Peyer's patch (tissue), 4 donors: ENCODE data around the gene MTMR1.

ENCODE experiments used
- POLR2A ChIP-seq, 2 donors: fragments of 450-650 bp; IDR thresholded peaks; one replicate each; pipeline ENCODE4 v1.5.1; 2017; ENCODE audit warnings: antibody characterized with exemption in 2 of 2, mild to moderate bottlenecking in 2 of 2, moderate library complexity in 2 of 2
- TF ChIP-seq, protein P1 (sequence below), 6 experiments: fragments of 450-650 bp in 4 of 6; fragments of 200-600 bp in 2 of 6; sonication (generic) in 1 of 6; IDR thresholded peaks; one replicate each; pipeline ENCODE4 v1.5.1; 2017 to 2019; ENCODE audit warnings: antibody characterized with exemption in 6 of 6, mild to moderate bottlenecking in 3 of 6, moderate library complexity in 1 of 6

DNA sequence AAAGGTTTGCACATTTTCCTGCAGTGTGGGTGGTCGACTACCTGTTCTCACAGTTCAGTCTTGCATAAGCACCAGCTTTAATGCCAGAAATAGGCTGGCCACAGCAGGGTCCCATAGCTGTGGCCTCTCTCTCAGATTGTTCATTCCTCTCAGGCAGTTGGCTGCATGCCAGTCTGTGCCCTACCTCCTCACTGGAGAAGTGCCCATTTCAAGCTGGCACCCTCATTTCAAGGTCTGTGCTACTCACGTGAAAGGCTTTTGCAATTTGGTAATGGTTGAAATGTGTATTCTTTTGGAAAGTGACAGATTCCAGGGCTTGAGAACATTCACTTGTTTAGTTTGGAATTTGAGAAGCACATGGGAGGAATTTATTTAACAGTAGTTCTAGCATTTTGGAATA is 28.9 kb upstream of the MTMR1 start:
- TF ChIP-seq, protein P1, sequence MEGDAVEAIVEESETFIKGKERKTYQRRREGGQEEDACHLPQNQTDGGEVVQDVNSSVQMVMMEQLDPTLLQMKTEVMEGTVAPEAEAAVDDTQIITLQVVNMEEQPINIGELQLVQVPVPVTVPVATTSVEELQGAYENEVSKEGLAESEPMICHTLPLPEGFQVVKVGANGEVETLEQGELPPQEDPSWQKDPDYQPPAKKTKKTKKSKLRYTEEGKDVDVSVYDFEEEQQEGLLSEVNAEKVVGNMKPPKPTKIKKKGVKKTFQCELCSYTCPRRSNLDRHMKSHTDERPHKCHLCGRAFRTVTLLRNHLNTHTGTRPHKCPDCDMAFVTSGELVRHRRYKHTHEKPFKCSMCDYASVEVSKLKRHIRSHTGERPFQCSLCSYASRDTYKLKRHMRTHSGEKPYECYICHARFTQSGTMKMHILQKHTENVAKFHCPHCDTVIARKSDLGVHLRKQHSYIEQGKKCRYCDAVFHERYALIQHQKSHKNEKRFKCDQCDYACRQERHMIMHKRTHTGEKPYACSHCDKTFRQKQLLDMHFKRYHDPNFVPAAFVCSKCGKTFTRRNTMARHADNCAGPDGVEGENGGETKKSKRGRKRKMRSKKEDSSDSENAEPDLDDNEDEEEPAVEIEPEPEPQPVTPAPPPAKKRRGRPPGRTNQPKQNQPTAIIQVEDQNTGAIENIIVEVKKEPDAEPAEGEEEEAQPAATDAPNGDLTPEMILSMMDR (IDR thresholded peaks at IDR 0.05), result no peak
- TF ChIP-seq POLR2A (IDR thresholded peaks at IDR 0.05), result no peak
